NCI-H2081 treated with DMSO at 0.1 percent for 48 hours (cell line): ENCODE measurements around the gene FAM53B.

Source experiments
- DNase-seq: peaks from one replicate; lab custom pipeline; 2025; lab: John Stamatoyannopoulos, UW

The FAM53B gene

DNA sequence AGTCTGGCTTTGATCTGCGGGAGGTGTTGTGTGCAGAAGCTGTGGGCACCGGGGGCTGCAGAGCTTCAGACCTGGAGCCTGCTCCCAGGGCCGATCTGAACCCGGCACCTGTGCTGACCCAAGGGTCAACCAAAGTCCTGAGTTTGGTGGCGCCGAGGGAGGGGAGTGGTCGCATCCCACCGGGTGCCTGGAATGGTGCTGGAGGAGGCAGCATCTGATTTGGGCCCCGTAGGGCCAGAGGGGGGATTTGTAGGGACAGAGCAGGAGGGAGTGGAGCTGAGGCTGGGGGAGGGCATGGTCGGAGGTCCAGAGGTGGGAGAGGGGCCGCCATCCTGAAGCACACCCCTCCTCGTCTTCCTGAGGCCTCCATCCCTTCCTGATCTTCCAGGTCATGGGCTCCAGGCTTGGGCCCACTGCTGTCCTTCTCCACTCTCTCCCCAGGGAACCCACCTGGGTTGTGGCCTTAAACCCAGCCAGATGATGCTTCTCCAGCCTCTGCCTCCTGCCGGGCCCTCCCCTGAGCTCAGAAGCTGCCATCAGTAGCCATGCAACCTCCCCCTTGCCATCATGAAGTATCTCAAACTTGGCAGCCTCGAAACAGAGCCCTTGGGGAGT, 169.6 kb downstream of the FAM53B start:
- DNase-seq, result no peak

DNA sequence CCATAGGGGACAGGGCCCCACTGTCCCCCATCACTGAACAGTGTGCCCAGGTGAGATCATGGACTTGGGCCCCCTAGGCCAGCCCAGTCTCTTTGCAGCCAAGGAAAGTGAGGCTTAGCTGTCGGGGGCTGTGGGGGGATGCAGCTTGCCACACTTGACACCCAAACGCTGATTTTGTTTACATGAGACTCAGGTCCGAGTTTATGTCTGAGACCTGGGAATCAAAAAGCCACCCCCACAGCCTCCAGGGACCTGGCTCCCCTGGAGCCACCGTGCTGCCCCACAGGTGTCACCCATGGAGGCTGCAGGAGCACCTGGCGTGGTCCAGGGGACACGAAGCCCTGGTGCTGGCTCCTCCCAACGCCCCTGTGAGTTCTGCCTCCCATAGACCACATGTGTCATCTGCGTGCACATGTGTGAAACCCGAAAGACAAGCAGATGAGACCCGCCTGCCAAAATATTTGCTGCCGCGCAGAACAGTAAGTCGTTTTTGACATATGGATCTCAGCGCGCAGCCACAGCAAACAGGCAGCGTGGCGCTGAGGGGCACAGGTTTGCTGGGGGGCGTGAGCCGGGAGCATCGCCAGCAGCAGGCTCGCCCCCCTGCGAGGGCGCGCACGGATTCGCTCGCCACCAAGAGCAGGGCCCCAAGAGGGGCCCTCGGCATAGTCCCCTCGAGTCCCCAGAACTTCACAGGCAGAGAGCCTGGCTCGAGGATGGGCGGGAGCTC, 170.3 kb downstream of the FAM53B start:
- DNase-seq, result no peak

DNA sequence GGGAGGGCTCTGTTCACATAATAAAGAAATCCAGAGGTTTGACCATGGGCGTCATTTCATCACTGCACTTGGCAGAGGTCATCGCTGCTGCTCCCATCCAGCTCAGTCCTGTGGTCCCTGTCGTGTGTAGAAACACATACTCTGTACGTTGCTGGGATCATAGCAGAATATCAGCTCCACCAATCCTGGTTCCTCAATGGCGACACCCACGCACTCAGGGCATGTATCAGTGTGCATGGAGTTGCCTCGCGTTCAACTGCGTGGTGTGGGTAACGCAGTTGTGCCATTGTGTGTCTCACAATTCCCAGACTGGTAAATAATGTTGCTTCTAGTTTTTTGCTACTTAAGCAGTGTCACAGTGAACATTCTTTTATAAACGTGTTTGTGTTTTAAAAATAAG, 171.4 kb downstream of the FAM53B start:
- no peak for DNase-seq

DNA sequence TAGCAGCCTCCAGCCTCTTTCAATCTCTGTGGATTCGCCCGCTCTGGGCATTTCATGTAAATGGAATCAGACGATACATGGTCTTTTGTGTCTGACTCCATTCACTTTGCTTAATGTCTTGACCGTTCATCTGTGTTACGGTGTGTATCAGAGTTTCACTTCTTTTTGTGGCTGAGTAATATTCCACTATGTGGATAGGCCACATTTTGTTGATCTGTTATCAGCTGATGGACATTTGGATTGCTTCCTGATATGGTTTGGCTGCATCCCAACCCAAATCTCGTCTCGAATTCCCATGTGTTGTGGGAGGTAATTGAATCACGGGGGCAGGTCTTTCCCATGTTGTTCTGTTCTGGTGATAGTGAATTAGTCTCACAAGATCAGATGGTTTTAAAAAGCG, 173.5 kb downstream of the FAM53B start:
- no peak for DNase-seq

DNA sequence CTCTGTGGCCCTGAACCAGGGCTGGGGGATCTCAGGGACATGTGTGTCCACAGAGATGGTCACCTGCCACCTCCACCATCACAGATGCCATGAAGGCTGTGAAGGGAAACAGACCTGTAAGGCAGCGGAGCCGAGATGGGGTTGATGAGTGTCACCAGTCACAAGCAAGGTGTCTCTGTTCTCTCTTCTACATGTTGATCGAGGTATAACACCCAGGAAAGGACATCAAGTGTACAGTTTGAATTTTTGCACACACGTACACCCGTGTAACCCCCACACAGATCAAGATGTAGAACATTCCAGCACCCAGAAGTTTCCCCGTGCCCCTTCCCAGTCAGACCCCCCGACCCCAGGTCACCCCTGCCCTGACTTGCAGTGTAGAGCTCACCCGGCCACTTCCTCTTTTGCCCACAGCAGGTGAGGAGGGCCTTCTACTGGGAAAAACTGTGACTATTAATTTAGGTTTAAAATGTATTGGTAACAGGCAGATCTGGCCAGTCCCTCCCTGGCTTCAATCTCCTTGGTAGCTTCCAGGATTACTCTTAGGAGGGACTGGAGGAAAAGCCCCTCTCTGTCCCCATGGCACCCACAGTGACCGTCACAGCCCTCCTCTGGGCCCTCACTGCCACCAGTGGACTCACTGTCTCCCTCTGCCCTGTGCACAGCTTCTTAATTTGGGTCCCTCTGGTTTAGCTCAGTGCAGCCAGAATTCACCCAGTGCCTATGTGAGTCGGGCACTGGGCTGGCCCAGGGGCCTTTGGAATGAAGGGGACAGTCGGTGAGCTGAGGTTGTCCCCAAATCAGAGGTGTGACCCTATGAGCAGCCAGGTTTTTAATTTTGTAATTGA, 174.3 kb downstream of the FAM53B start:
- no peak for DNase-seq
